Lower lobe of right lung (tissue), 2 donors: ENCODE data around the gene OSBPL3. TPM values are rescaled to one million over a fixed set of nuclear protein-coding genes. Genes with fewer than 3 reads are reported as not detected.

Experiments
- ATAC-seq, 2 donors: fragments of 200-7000 bp; cut with Tn5 transposase; one replicate each; pipeline ENCODE4 v1.9.1; 2020 to 2022; ENCODE audit warnings: mild to moderate bottlenecking in 2 of 2, moderate library complexity in 2 of 2
- DNase-seq: peaks from one replicate; pipeline ENCODE4 v3.0.0-alpha.2; 2020
- H3K27ac ChIP-seq: fragments of 200-600 bp; one replicate; pipeline ENCODE4 v1.8.0; 2022
- H3K27me3 ChIP-seq: fragments of 200-600 bp; one replicate; pipeline ENCODE4 v1.8.0; 2022; ENCODE audit warnings: low read depth
- H3K36me3 ChIP-seq: fragments of 200-600 bp; one replicate; pipeline ENCODE4 v1.8.0; 2022; ENCODE audit warnings: mild to moderate bottlenecking
- H3K4me1 ChIP-seq: fragments of 200-600 bp; one replicate; pipeline ENCODE4 v1.8.0; 2022
- H3K4me3 ChIP-seq: fragments of 200-600 bp; one replicate; pipeline ENCODE4 v1.8.0; 2022; ENCODE audit warnings: mild to moderate bottlenecking
- H3K9me3 ChIP-seq: fragments of 200-600 bp; one replicate; pipeline ENCODE4 v1.8.0; 2022
- CTCF ChIP-seq: fragments of 200-600 bp; IDR thresholded peaks from one replicate; pipeline ENCODE4 v1.8.0; 2022; ENCODE audit warnings: antibody characterized with exemption, mild to moderate bottlenecking
- intact Hi-C: fragments of 100-400 bp; cut with DNase I; formaldehyde crosslinking; loops from one replicate; pipeline ENCODE4 v1.11.0; 2022
- total RNA-seq: library from RNA; stranded (reverse); fragmentation: NEBNext Ultra II Directional; extraction: Animal tissue kit (Norgen Biotek cat#: 25700); gene quantifications from one replicate; pipeline ENCODE4 v1.2.1, GENCODE V29; 2021
- donor health status: DM: no; HTN: yes; CAD: no; lungs with severe emphysema.

The OSBPL3 gene
- total RNA-seq, 1 donor from 2014 or later = 24.9 TPM

DNA sequence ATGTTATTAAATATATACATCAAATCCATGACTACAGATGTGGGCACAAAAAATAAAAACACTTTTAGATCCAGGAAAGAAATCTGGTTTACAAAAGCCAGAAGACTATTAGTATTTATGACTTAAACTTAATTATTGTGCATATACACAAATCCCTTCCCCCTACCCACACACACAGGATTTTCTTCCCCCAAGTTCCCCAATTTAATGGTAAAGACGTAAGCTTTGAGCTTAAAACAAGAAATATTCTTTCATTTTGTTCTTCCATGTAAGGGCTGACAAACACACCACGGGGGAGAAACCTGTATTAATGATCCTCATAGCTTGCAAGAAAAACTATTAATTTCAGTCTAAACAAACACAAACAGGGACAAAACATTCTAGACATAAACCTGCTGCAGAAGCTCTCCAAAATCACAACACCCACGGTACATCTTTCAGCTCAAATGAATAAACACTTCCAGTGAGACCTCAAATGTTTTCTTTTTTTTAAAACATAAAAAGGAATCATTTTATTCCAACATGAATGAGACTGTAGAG, 28.5 kb downstream of the OSBPL3 start:
- DNase-seq (no peak), ATAC-seq (no peak)
- Histone ChIP-seq H3K4me3 (no peak overlapping the region), H3K4me1 (no peaks in the 10 kb centered on the region), H3K27ac (no peak overlapping the region), H3K9me3 (no peaks in the 10 kb centered on the region), H3K27me3 (no peaks in the 10 kb centered on the region), H3K36me3 (no peaks in the 10 kb centered on the region)
- TF ChIP-seq CTCF = no peak
- intact Hi-C loops = no loop called here

DNA sequence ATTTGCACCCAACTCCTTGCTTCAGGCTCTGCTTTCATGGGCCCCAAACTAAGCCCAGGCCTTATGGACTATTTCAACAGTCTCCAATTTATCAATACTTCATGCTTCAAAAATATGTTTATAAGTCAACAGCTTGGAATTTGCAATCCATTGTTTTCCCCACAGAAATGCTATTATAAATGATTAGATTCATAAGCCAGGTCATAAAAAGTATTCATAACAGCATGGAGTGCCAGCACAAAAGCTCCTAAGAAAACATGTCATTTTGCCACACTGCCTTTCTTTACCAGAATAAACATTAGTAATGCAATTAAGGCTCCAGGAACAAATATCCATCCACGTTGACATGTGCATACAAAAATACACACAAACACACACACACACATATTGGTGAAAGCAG, 30.1 kb downstream of the OSBPL3 start:
- Histone ChIP-seq H3K4me3 (no peak overlapping the region), H3K36me3 (no peaks in the 10 kb centered on the region), H3K27me3 (no peaks in the 10 kb centered on the region), H3K27ac (no peak overlapping the region), H3K4me1 (no peaks in the 10 kb centered on the region), H3K9me3 (no peaks in the 10 kb centered on the region)
- DNase-seq = no peak
- no peak for TF ChIP-seq CTCF
- ATAC-seq = no peak
- intact Hi-C loops = no loop called here

DNA sequence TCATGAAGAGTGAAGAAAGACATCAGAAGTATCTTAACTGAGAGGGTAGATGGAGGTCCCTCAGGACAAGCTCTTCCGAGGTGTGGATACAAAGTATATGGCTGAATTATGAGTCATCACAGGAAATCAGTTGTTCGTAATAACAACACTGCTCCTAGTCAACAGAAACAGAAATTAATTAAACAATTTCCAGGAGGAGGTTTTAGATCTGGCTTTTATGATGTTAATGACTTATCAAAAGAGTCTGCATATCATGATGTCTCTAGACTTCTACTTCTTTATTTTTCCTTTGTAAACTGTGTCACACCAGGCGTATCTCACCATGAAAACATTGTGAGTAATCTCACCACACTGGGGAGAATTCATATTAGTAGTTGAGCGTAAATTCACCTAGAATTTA, 31.2 kb downstream of the OSBPL3 start:
- Histone ChIP-seq H3K27me3 (no peaks in the 10 kb centered on the region), H3K4me1 (no peaks in the 10 kb centered on the region), H3K4me3 (no peak overlapping the region), H3K36me3 (no peaks in the 10 kb centered on the region), H3K27ac (no peak overlapping the region), H3K9me3 (no peaks in the 10 kb centered on the region)
- intact Hi-C loops = no loop called here
- TF ChIP-seq CTCF = no peak
- DNase-seq = no peak
- no peak for ATAC-seq

DNA sequence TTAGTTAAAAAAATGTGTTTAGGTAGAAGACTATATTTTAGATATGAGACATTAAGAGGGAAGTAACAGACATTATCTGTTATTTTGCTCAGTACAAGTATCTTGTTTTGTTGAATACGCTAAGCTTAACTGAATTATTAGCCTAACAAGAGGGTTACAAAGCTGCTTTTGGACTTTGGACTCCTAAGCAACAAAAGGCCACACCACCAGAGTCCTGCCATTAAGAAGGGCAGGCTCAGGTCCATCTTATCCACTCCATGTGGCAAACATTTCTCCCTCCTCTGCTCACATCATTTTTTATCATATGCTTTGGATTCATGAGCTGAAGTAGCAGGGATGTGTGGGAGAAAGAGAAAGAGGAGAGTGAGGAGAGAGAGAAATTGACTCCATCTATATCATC, 33.5 kb downstream of the OSBPL3 start:
- intact Hi-C loops = no loop called here
- no peak overlapping the region for H3K27ac ChIP-seq
- DNase-seq (no peak), ATAC-seq (no peak)
- no peaks in the 10 kb centered on the region for H3K4me1 ChIP-seq
- H3K4me3 ChIP-seq = no peak overlapping the region
- no peaks in the 10 kb centered on the region for H3K36me3 ChIP-seq
- TF ChIP-seq CTCF = no peak
- no peaks in the 10 kb centered on the region for H3K27me3 ChIP-seq
- no peaks in the 10 kb centered on the region for H3K9me3 ChIP-seq

GRCh38 chr7:24945899-24946298, 34.1 kb downstream of the OSBPL3 start:
- H3K4me1 ChIP-seq = no peaks in the 10 kb centered on the region
- TF ChIP-seq CTCF = no peak
- no peaks in the 10 kb centered on the region for H3K27me3 ChIP-seq
- ATAC-seq (no peak), DNase-seq (no peak)
- no peaks in the 10 kb centered on the region for H3K9me3 ChIP-seq
- H3K36me3 ChIP-seq = no peaks in the 10 kb centered on the region
- intact Hi-C loops = no loop called here
- no peak overlapping the region for H3K27ac ChIP-seq
- H3K4me3 ChIP-seq = no peak overlapping the region
